Psoas muscle (tissue), 8 donors: ENCODE measurements around the gene EXTL1. TPM values are rescaled to one million over a fixed set of nuclear protein-coding genes. Genes with fewer than 3 reads are reported as not detected.
A peak's percentile ranks its signal among the peaks of the same experiment; 100 is the strongest.

Experiments
- ATAC-seq, 4 donors: fragments of 200-7000 bp; cut with Tn5 transposase; one replicate each; pipeline ENCODE4 v1.9.1; 2020; ENCODE audit warnings: moderate library complexity in 3 of 4, mild to moderate bottlenecking in 2 of 4
- DNase-seq, 2 donors: peaks; one replicate each; pipeline ENCODE4 v3.0.0-alpha.2; 2020
- H3K27ac ChIP-seq: fragments of 200-600 bp; one replicate; pipeline ENCODE4 v1.8.0; 2022
- H3K27me3 ChIP-seq, 3 donors: fragments of 200-600 bp in 1 of 3; one replicate each; pipeline versions ENCODE4 v1.6.1 to v1.8.0; 2013 to 2022; ENCODE audit warnings: low read length in 2 of 3, mild to moderate bottlenecking in 2 of 3, moderate library complexity in 1 of 3; ENCODE audit not compliant: insufficient read depth in 3 of 3
- H3K36me3 ChIP-seq, 2 donors: fragments of 200-600 bp in 1 of 2; one replicate each; pipeline versions ENCODE4 v1.6.1 to v1.8.0; 2013 to 2022; ENCODE audit warnings: low read depth in 1 of 2, mild to moderate bottlenecking in 1 of 2, moderate library complexity in 1 of 2; ENCODE audit not compliant: insufficient read depth in 1 of 2
- H3K4me1 ChIP-seq: fragments of 200-600 bp; one replicate; pipeline ENCODE4 v1.8.0; 2022
- H3K4me3 ChIP-seq: fragments of 200-600 bp; one replicate; pipeline ENCODE4 v1.8.0; 2022; ENCODE audit warnings: mild to moderate bottlenecking
- H3K9me3 ChIP-seq: fragments of 200-600 bp; one replicate; pipeline ENCODE4 v1.8.0; 2022
- CTCF ChIP-seq: fragments of 200-600 bp; IDR thresholded peaks from one replicate; pipeline ENCODE4 v1.8.0; 2022; ENCODE audit warnings: antibody characterized with exemption
- WGBS, 3 donors: extraction: QIAGEN DNeasy Blood & Tissue Kit; methylation state at CpG; one replicate each; pipeline versions ENCODE4 v1.1.6 to v1.1.7; 2013; 5-methylcytosine and 5-hydroxymethylcytosine counted together
- intact Hi-C, 2 donors: fragments of 100-400 bp; cut with DNase I; formaldehyde crosslinking; loops; one replicate each; pipeline versions ENCODE4 v1.11.0 to v1.14.2; 2022
- polyA plus RNA-seq, 3 donors: library from polyadenylated mRNA; stranded (reverse); fragments of 200-250 nt; gene quantifications; one replicate each; pipeline ENCODE4 v1.2.3, GENCODE V29; 2013
- total RNA-seq, 4 donors: library from RNA; stranded (reverse); fragmentation: NEBNext Ultra II Directional in 2 of 4; extraction: Animal tissue kit (Norgen Biotek cat#: 25700) in 2 of 4; gene quantifications; one replicate each; pipeline versions ENCODE4 v1.2.1 to v1.2.4, GENCODE V29; 2021 to 2023
- donor health status: healthy with polysubstance abuse.
- donor health status: DM: no; HTN: no; CAD: no; lungs with moderate emphysema.
- donor health status: Bipolar disorder and iron deficiency.
- donor health status: healthy.
- donor health status: DM: yes; HTN: yes; CAD: no.
- donor health status: DM: no; HTN: no; CAD: no.
- donor health status: DM: no; HTN: no; CAD: no.
- donor health status: DM: yes; HTN: yes; CAD: no.

EXTL1 gene
- total and polyA plus RNA-seq, 7 donors: 0.39 to 4.6 (median 1.1) TPM

DNA sequence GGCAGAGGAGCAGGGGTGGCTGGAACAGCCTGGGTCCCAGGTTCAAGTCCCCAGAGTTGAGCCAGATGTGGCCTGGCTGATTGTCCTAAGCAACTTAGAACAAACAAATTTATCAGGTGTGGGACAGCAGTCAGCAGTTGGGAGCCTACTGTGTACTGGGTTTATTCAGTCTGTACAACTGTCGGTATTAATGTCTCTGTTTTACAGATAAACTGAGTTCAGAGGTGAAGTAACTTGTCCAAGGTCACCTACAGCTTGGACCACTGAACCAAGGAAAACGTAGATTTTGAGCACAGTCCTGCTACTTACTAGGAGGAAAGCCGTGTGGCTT, 60.4 kb downstream of the EXTL1 start:
- 58 to 88% (median 64%) methylated on average over 3 of the region's 3 CpGs for WGBS, 3 donors
- Histone ChIP-seq H3K9me3 (no peaks in the 10 kb centered on the region), H3K36me3 (no peaks in the 10 kb centered on the region), H3K27me3 (no peaks in the 10 kb centered on the region), H3K4me3 (no peak overlapping the region), H3K4me1 (peaks cover 70% of the 10 kb centered on the region), H3K27ac (peak overlapping the region; percentile 91)
- DNase-seq (no peak), ATAC-seq (no peak)
- no peak for TF ChIP-seq CTCF
- intact Hi-C loops: no loop called here

GRCh38 chr1:26083208-26083607, 61.6 kb downstream of the EXTL1 start:
- Histone ChIP-seq H3K4me3 (no peak overlapping the region), H3K27ac (peak overlapping the region; percentile 91), H3K9me3 (no peaks in the 10 kb centered on the region), H3K4me1 (peaks cover 70% of the 10 kb centered on the region), H3K36me3 (no peaks in the 10 kb centered on the region), H3K27me3 (no peaks in the 10 kb centered on the region)
- intact Hi-C loops: no loop called here
- WGBS, 3 donors: 13 to 18% (median 14%) methylated on average over 5 of the region's 5 CpGs
- ATAC-seq (peak; percentile 84 to 89 (median 88)), DNase-seq (peak; percentile 34 to 77)
- no peak for TF ChIP-seq CTCF

GRCh38 chr1:26084091-26084561, 62.6 kb downstream of the EXTL1 start:
- peak; percentile 48 to 64 (median 59) for ATAC-seq
- peak; percentile 19 to 78 for DNase-seq
- Histone ChIP-seq H3K9me3 (no peaks in the 10 kb centered on the region), H3K27ac (peak overlapping the region; percentile 91), H3K4me3 (no peak overlapping the region), H3K27me3 (no peaks in the 10 kb centered on the region), H3K36me3 (no peaks in the 10 kb centered on the region), H3K4me1 (peaks cover 61% of the 10 kb centered on the region)
- intact Hi-C loops: no loop called here
- WGBS, 3 donors: 18 to 24% (median 21%) methylated on average over 2 of the region's 2 CpGs
- no peak for TF ChIP-seq CTCF

- Histone ChIP-seq H3K4me3 (no peak overlapping the region), H3K36me3 (no peaks in the 10 kb centered on the region), H3K9me3 (no peaks in the 10 kb centered on the region), H3K4me1 (peaks cover 54% of the 10 kb centered on the region), H3K27me3 (no peaks in the 10 kb centered on the region), H3K27ac (peak overlapping the region; percentile 91)
- no peak for TF ChIP-seq CTCF
- no peak for ATAC-seq
- 83 to 94% (median 85%) methylated on average over 2 of the region's 2 CpGs for WGBS, 3 donors
- DNase-seq: no peak
- intact Hi-C loops: no loop called here
These were observed 63.3 kb downstream of the EXTL1 start for GRCh38 chr1:26084844-26085243.

Other genes starting within 250 kb of the EXTL1 start
- gene SELENON, start 221.6 kb upstream of the EXTL1 start, total RNA-seq: 100 to 1,000 TPM in 1 of 4 donors, 10 to 100 TPM in 3; 37.8 to 104 (median 56.1) TPM
- 10 to 100 TPM; 25.3 to 39.3 (median 29.0) TPM for gene SELENON, start 221.6 kb upstream of the EXTL1 start, polyA plus RNA-seq
- 100 to 1,000 TPM in 1 of 4 donors, 10 to 100 TPM in 3; 85.2 to 112 (median 94.1) TPM for gene MTFR1L, start 201.8 kb upstream of the EXTL1 start, total RNA-seq
- 100 to 1,000 TPM in 2 of 3 donors, 10 to 100 TPM in 1; 99.2 to 135 (median 110) TPM for gene MTFR1L, start 201.8 kb upstream of the EXTL1 start, polyA plus RNA-seq
- gene AUNIP, start 162.3 kb upstream of the EXTL1 start, total RNA-seq: under 1 TPM in 2 of 4 donors, not detected in 2; 0.26 to 0.47 TPM
- under 1 TPM; 0.05 to 0.13 (median 0.07) TPM for gene AUNIP, start 162.3 kb upstream of the EXTL1 start, polyA plus RNA-seq
- gene PAQR7, start 146.1 kb upstream of the EXTL1 start, total RNA-seq: 1 to 10 TPM; 2.2 to 3.7 (median 2.6) TPM
- gene PAQR7, start 146.1 kb upstream of the EXTL1 start, polyA plus RNA-seq: 1 to 10 TPM; 2.1 to 2.9 (median 2.2) TPM
- 10 to 100 TPM; 10.1 to 29.2 (median 16.6) TPM for gene STMN1, start 115.4 kb upstream of the EXTL1 start, total RNA-seq
- 10 to 100 TPM in 2 of 3 donors, 1 to 10 TPM in 1; 7.6 to 24.8 (median 14.3) TPM for gene STMN1, start 115.4 kb upstream of the EXTL1 start, polyA plus RNA-seq
- 10 to 100 TPM in 3 of 4 donors, 1 to 10 TPM in 1; 5.5 to 15.8 (median 13.3) TPM for gene PAFAH2, start 23.7 kb upstream of the EXTL1 start, total RNA-seq
- gene PAFAH2, start 23.7 kb upstream of the EXTL1 start, polyA plus RNA-seq: 10 to 100 TPM in 1 of 3 donors, 1 to 10 TPM in 2; 5.1 to 30.1 (median 8.8) TPM
- gene SLC30A2, start 24.3 kb downstream of the EXTL1 start, total RNA-seq: 1 to 10 TPM in 3 of 4 donors, under 1 TPM in 1; 0.32 to 7.8 (median 4.2) TPM
- 1 to 10 TPM in 1 of 3 donors, under 1 TPM in 2; 0.21 to 1.2 (median 0.70) TPM for gene SLC30A2, start 24.3 kb downstream of the EXTL1 start, polyA plus RNA-seq
- 1,000 to 10,000 TPM in 1 of 4 donors, 100 to 1,000 TPM in 2, 10 to 100 TPM in 1; 74.2 to 2,937 (median 350) TPM for gene TRIM63, start 45.9 kb downstream of the EXTL1 start, total RNA-seq
- 1,000 to 10,000 TPM in 2 of 3 donors, 100 to 1,000 TPM in 1; 369 to 2,799 (median 1,951) TPM for gene TRIM63, start 45.9 kb downstream of the EXTL1 start, polyA plus RNA-seq
- 1 to 10 TPM; 3.1 to 7.0 (median 5.3) TPM for gene PDIK1L, start 90.0 kb downstream of the EXTL1 start, total RNA-seq
- gene PDIK1L, start 90.0 kb downstream of the EXTL1 start, polyA plus RNA-seq: 1 to 10 TPM; 1.4 to 5.8 (median 2.4) TPM
- gene FAM110D, start 137.3 kb downstream of the EXTL1 start, total RNA-seq: 1 to 10 TPM; 1.2 to 2.9 (median 1.3) TPM
- 1 to 10 TPM; 1.4 to 1.7 (median 1.7) TPM for gene FAM110D, start 137.3 kb downstream of the EXTL1 start, polyA plus RNA-seq
- not detected for gene C1orf232, start 147.2 kb downstream of the EXTL1 start, total RNA-seq
- gene C1orf232, start 147.2 kb downstream of the EXTL1 start, polyA plus RNA-seq: not detected
- 100 to 1,000 TPM in 1 of 4 donors, 10 to 100 TPM in 3; 75.2 to 116 (median 78.3) TPM for gene ZNF593, start 148.1 kb downstream of the EXTL1 start, total RNA-seq
- 100 to 1,000 TPM in 2 of 3 donors, 10 to 100 TPM in 1; 65.7 to 236 (median 162) TPM for gene ZNF593, start 148.1 kb downstream of the EXTL1 start, polyA plus RNA-seq
- 1 to 10 TPM; 1.6 to 4.2 (median 2.9) TPM for gene ZNF593OS, start 150.1 kb downstream of the EXTL1 start, total RNA-seq
- under 1 TPM; 0.16 to 0.70 (median 0.44) TPM for gene ZNF593OS, start 150.1 kb downstream of the EXTL1 start, polyA plus RNA-seq
- 10 to 100 TPM; 54.8 to 90.4 (median 73.0) TPM for gene CNKSR1, start 155.7 kb downstream of the EXTL1 start, total RNA-seq
- gene CNKSR1, start 155.7 kb downstream of the EXTL1 start, polyA plus RNA-seq: 10 to 100 TPM; 11.0 to 45.3 (median 24.5) TPM
- gene CATSPER4, start 168.8 kb downstream of the EXTL1 start, total RNA-seq: under 1 TPM in 1 of 4 donors, not detected in 3; 0.24 TPM
- under 1 TPM in 1 of 3 donors, not detected in 2; 0.01 TPM for gene CATSPER4, start 168.8 kb downstream of the EXTL1 start, polyA plus RNA-seq
- 10 to 100 TPM; 16.0 to 52.5 (median 41.1) TPM for gene CEP85, start 212.4 kb downstream of the EXTL1 start, total RNA-seq
- gene CEP85, start 212.4 kb downstream of the EXTL1 start, polyA plus RNA-seq: 10 to 100 TPM; 14.8 to 24.2 (median 18.0) TPM